Body of pancreas (tissue), 4 donors: ENCODE measurements around the gene BACE2.

Source experiments
- CTCF ChIP-seq, 7 experiments: fragments of 450-650 bp in 4 of 7; fragments of 200-600 bp in 3 of 7; sonication (generic) in 3 of 7; IDR thresholded peaks; one replicate each; pipeline ENCODE4 v1.5.1; 2016 to 2019; ENCODE audit warnings: antibody characterized with exemption in 7 of 7
- POLR2A ChIP-seq, 3 donors: fragments of 450-650 bp; IDR thresholded peaks; one replicate each; pipeline ENCODE4 v1.6.1; 2016; ENCODE audit warnings: antibody characterized with exemption in 3 of 3, mild to moderate bottlenecking in 2 of 3

- TF ChIP-seq CTCF (IDR thresholded peaks at IDR 0.05), result no peak
- TF ChIP-seq POLR2A (IDR thresholded peaks at IDR 0.05), result no peak
Measured at GRCh38 chr21:41231060-41231459, 63.1 kb downstream of the BACE2 start.
